HepG2 (cell line): Measurements from ENCODE around the gene CSK. TPM values are rescaled to one million over a fixed set of nuclear protein-coding genes. Genes with fewer than 3 reads are reported as not detected.

Experiments
- ATAC-seq: fragments of 200-7000 bp; cut with Tn5 transposase; 3 replicates; pipeline ENCODE4 v1.9.1; 2020; ENCODE audit warnings: mild to moderate bottlenecking, moderate library complexity
- BruUV-seq: library from RNA; stranded (reverse); fragments of 400-500 nt; replicated peaks from 2 replicates; lab custom pipeline; 2021; lab: Mats Ljungman, UMichigan
- CTCF ChIA-PET: fragments of 300-600 bp; formaldehyde crosslinking; extraction: SDS; loops from one replicate; lab custom pipeline; 2021; ENCODE audit warnings: low total read pairs, inconsistent platforms, low intra/inter-chr PET ratio; lab: Yijun Ruan, JAX
- POLR2A ChIA-PET: fragments of 350-600 bp; sonication (Branson Sonifier 250); formaldehyde crosslinking; loops from one replicate; lab custom pipeline; 2020; ENCODE audit warnings: antibody characterized with exemption, inconsistent platforms; lab: Yijun Ruan, JAX
- DNase-seq: peaks from one replicate; pipeline ENCODE4 v3.0.0-alpha.2; 2015; ENCODE audit warnings: low spot score
- FAIRE-seq: peaks from 3 replicates; lab custom pipeline; 2011; peaks lifted over from hg19 to GRCh38; lab: Jason Lieb, UNC
- H2AFZ ChIP-seq: one replicate; pipeline ENCODE4 v1.6.1; 2011; ENCODE audit warnings: low read length, inconsistent platforms
- H3K27ac ChIP-seq: fragments of 300-600 bp; 3 replicates; pipeline ENCODE4 v1.8.0; 2011; ENCODE audit warnings: mixed run types, mild to moderate bottlenecking, mixed read lengths, low read length, inconsistent platforms; ENCODE audit not compliant: insufficient read depth; ENCODE audit errors: extremely low read length
- H3K27me3 ChIP-seq, 2 experiments: fragments of 200-600 bp in 1 of 2; 2 replicates in 1 of 2; 3 replicates in 1 of 2; pipeline versions ENCODE4 v1.6.0 to v1.8.0; 2011; ENCODE audit warnings: low read length in 2 of 2, mild to moderate bottlenecking in 2 of 2, moderate library complexity in 2 of 2, inconsistent platforms in 1 of 2; ENCODE audit not compliant: insufficient read depth in 2 of 2, control insufficient read depth in 1 of 2
- H3K36me3 ChIP-seq, 2 experiments: fragments of 200-600 bp in 1 of 2; replicated peaks in 1 of 2; 2 replicates in 1 of 2; 3 replicates in 1 of 2; pipeline versions ENCODE4 v1.5.1 to v1.8.0; 2011; ENCODE audit warnings: low read length in 2 of 2, inconsistent platforms in 1 of 2; ENCODE audit not compliant: insufficient read depth in 2 of 2, control insufficient read depth in 1 of 2
- H3K4me1 ChIP-seq: 2 replicates; pipeline ENCODE4 v1.5.1; 2012; ENCODE audit warnings: low read length, inconsistent platforms; ENCODE audit not compliant: insufficient read depth
- H3K4me2 ChIP-seq: 2 replicates; pipeline ENCODE4 v1.6.0; 2011; ENCODE audit warnings: low read depth, low read length, inconsistent platforms
- H3K4me3 ChIP-seq, 3 experiments: fragments of 200-600 bp in 1 of 3; sonication (generic), shearing (Covaris generic) in 1 of 3; replicated peaks in 1 of 3; 2 replicates each; pipeline ENCODE4 v1.5.1; 2011 to 2016; ENCODE audit warnings: low read length in 3 of 3, inconsistent platforms in 2 of 3, low read depth in 2 of 3, mild to moderate bottlenecking in 2 of 3, control low read depth in 1 of 3, mixed read lengths in 1 of 3; ENCODE audit not compliant: insufficient read depth in 1 of 3
- H3K79me2 ChIP-seq: one replicate; pipeline ENCODE4 v1.6.1; 2011; ENCODE audit warnings: low read length, inconsistent platforms; ENCODE audit not compliant: insufficient read depth
- H3K9ac ChIP-seq: 2 replicates; pipeline ENCODE4 v1.6.0; 2011; ENCODE audit warnings: mild to moderate bottlenecking, low read depth, low read length, inconsistent platforms; ENCODE audit not compliant: insufficient read depth
- H3K9me3 ChIP-seq: 2 replicates; pipeline ENCODE4 v1.5.1; 2012; ENCODE audit warnings: mild to moderate bottlenecking, low read length
- H4K20me1 ChIP-seq: 2 replicates; pipeline ENCODE4 v1.6.0; 2011; ENCODE audit warnings: inconsistent platforms, mild to moderate bottlenecking, low read length, moderate library complexity; ENCODE audit not compliant: insufficient read depth
- BHLHE40 ChIP-seq: IDR thresholded peaks from 2 replicates; pipeline ENCODE4 v1.6.1; 2011; ENCODE audit warnings: low read length, improper control_type of control experiment
- CEBPG ChIP-seq: IDR thresholded peaks from 2 replicates; pipeline ENCODE4 v1.6.1; 2016
- CHD4 ChIP-seq: fragments of 200-600 bp; sonication (generic); IDR thresholded peaks from 2 replicates; pipeline ENCODE4 v1.7.0; 2017; ENCODE audit warnings: mild to moderate bottlenecking, low read length, borderline replicate concordance
- HINFP ChIP-seq: sonication (generic); formaldehyde crosslinking; IDR thresholded peaks from 2 replicates; pipeline ENCODE4 v1.4.0; 2020; ENCODE audit warnings: low read depth, mild to moderate bottlenecking, missing genetic modification reagents
- HNRNPK ChIP-seq: fragments of 200-400 bp; formaldehyde crosslinking; IDR thresholded peaks from 2 replicates; pipeline ENCODE4 v1.6.1; 2018; ENCODE audit warnings: low read length, low read depth, moderate library complexity, mild to moderate bottlenecking; ENCODE audit not compliant: poor library complexity, severe bottlenecking
- LBX2 ChIP-seq: sonication (generic); formaldehyde crosslinking; IDR thresholded peaks from 2 replicates; pipeline ENCODE4 v1.5.0; 2020; ENCODE audit warnings: missing genetic modification reagents, mild to moderate bottlenecking, borderline replicate concordance
- MXD4 ChIP-seq: IDR thresholded peaks from 2 replicates; pipeline ENCODE4 v1.6.1; 2016; ENCODE audit warnings: mild to moderate bottlenecking, missing biosample characterization, missing genetic modification reagents
- PRPF4 ChIP-seq: fragments of 200-400 bp; formaldehyde crosslinking; IDR thresholded peaks from 2 replicates; pipeline ENCODE4 v1.6.1; 2016; ENCODE audit warnings: low read length, low read depth; ENCODE audit not compliant: poor library complexity, severe bottlenecking
- SATB2 ChIP-seq: sonication (generic); formaldehyde crosslinking; IDR thresholded peaks from 2 replicates; pipeline ENCODE4 v1.5.0; 2020; ENCODE audit warnings: missing genetic modification reagents
- ZFP37 ChIP-seq: sonication (generic); formaldehyde crosslinking; IDR thresholded peaks from 2 replicates; pipeline ENCODE4 v1.4.0; 2020; ENCODE audit warnings: missing genetic modification reagents, borderline replicate concordance
- ZNF282 ChIP-seq: fragments of 450-650 bp; IDR thresholded peaks from 2 replicates; pipeline ENCODE4 v1.6.1; 2018; ENCODE audit not compliant: partially characterized antibody
- ZNF558 ChIP-seq: sonication (generic); formaldehyde crosslinking; IDR thresholded peaks from 2 replicates; pipeline ENCODE4 v1.9.0; 2022; ENCODE audit warnings: mild to moderate bottlenecking, missing genetic modification reagents, borderline replicate concordance
- ZNF703 ChIP-seq: sonication (generic); formaldehyde crosslinking; IDR thresholded peaks from 2 replicates; pipeline ENCODE4 v1.5.1; 2020; ENCODE audit warnings: missing genetic modification reagents, mild to moderate bottlenecking, moderate library complexity, borderline replicate concordance
- ZNF713 ChIP-seq: sonication (generic); formaldehyde crosslinking; IDR thresholded peaks from 2 replicates; pipeline ENCODE4 v1.4.0; 2020; ENCODE audit warnings: mild to moderate bottlenecking, missing genetic modification reagents
- ZNF724P ChIP-seq: sonication (generic); formaldehyde crosslinking; IDR thresholded peaks from 2 replicates; pipeline ENCODE4 v1.8.0; 2022; ENCODE audit warnings: missing genetic modification reagents, borderline replicate concordance
- ZNF850 ChIP-seq: sonication (generic); formaldehyde crosslinking; conservative IDR thresholded peaks from 2 replicates; pipeline ENCODE4 v1.9.0; 2021; ENCODE audit warnings: mild to moderate bottlenecking, missing genetic modification reagents
- WGBS: methylation state at CpG from one replicate; pipeline ENCODE4 v1.1.6; 2017; ENCODE audit warnings: low lambda C conversion rate; 5-methylcytosine and 5-hydroxymethylcytosine counted together
- in situ Hi-C: cut with HindIII; loops from 2 replicates; pipeline ENCODE4 v1.10.0; 2017; ENCODE audit warnings: low pct_unique_long_range_greater_than_20kb; ENCODE audit not compliant: extremely low pct_ligation_motif_present
- intact Hi-C: fragments of 100-400 bp; cut with micrococcal nuclease; formaldehyde crosslinking; loops from one replicate; pipeline ENCODE4 v1.10.0; 2022; ENCODE audit not compliant: unreplicated experiment
- polyA plus RNA-seq, 8 experiments: library from polyadenylated mRNA; depleted of rRNA in 3 of 8; stranded (reverse) in 7 of 8; unstranded in 1 of 8; fragments of >200 nt; fragmentation: Illumina TruSeq in 4 of 8; extraction: Trizol in 4 of 8; gene quantifications; 2 replicates each; pipeline versions ENCODE4 v1.2.1 to v1.2.3, GENCODE V29; 2011 to 2016; ENCODE audit warnings: low read depth in 4 of 8, missing spikeins in 1 of 8, mixed read lengths in 1 of 8; ENCODE audit not compliant: insufficient read depth in 1 of 8
- total RNA-seq, 5 experiments: library from RNA; depleted of rRNA; stranded (reverse); fragments of >200 nt; fragmentation: Illumina TruSeq; extraction: Trizol; gene quantifications; 2 replicates each; pipeline ENCODE4 v1.2.3, GENCODE V29; 2016; ENCODE audit warnings: low read depth in 1 of 5
- TF ChIP-seq, protein P1 (sequence below), 2 experiments: sonication (generic) in 1 of 2; formaldehyde crosslinking in 1 of 2; IDR thresholded peaks; 2 replicates each; pipeline versions ENCODE4 v1.4.0 to v1.6.1; 2016 to 2020; ENCODE audit warnings: borderline replicate concordance in 1 of 2, low read depth in 1 of 2, mild to moderate bottlenecking in 1 of 2, missing genetic modification reagents in 1 of 2

The CSK gene
- total and polyA plus RNA-seq, 2 of the 13 experiments (the other 11 are each of a cell fraction or from before 2014, with no cell fraction given) = 12.5 to 21.3 TPM

GRCh38 chr15:74837482-74838136, 55.7 kb downstream of the CSK start:
- Histone ChIP-seq H3K36me3 (peaks cover 2 to 3% of the 10 kb centered on the region in 2 experiments; a peak in 1 of 5 replicates), H3K4me3 (no peak overlapping the region), H3K4me1 (peaks cover 29% of the 10 kb centered on the region), H3K4me2 (no peak overlapping the region), H4K20me1 (no peaks in the 10 kb centered on the region), H3K9ac (no peak overlapping the region), H3K79me2 (no peaks in the 10 kb centered on the region), H2AFZ (no peak overlapping the region), H3K27ac (no peak overlapping the region), H3K27me3 (peaks cover 0 to under 1% of the 10 kb centered on the region in 2 experiments; a peak in 1 of 5 replicates), H3K9me3 (no peaks in the 10 kb centered on the region)
- in situ Hi-C loops (no loop called here), intact Hi-C loops (no loop called here)
- FAIRE-seq (no peak), ATAC-seq (no peak), DNase-seq (no peak)
- 92% methylated on average over 13 of the region's 15 CpGs for WGBS
- ChIA-PET POLR2A (no interaction called here), CTCF (interaction anchor here (1.2 kb wide), 1 partner anchor 113 kb away, joined by 4 read pairs; no protein-coding TSS in a partner anchor)
- BruUV-seq = no TSS peak
- no peak for TF ChIP-seq HINFP
- no peak for TF ChIP-seq ZNF558 (CRISPR knock-in tag)
- no peak for TF ChIP-seq ZFP37
- no peak for TF ChIP-seq ZNF282
- no peak for TF ChIP-seq ZNF703
- TF ChIP-seq ZNF850 = no peak
- TF ChIP-seq HNRNPK = no peak
- TF ChIP-seq, protein P1, sequence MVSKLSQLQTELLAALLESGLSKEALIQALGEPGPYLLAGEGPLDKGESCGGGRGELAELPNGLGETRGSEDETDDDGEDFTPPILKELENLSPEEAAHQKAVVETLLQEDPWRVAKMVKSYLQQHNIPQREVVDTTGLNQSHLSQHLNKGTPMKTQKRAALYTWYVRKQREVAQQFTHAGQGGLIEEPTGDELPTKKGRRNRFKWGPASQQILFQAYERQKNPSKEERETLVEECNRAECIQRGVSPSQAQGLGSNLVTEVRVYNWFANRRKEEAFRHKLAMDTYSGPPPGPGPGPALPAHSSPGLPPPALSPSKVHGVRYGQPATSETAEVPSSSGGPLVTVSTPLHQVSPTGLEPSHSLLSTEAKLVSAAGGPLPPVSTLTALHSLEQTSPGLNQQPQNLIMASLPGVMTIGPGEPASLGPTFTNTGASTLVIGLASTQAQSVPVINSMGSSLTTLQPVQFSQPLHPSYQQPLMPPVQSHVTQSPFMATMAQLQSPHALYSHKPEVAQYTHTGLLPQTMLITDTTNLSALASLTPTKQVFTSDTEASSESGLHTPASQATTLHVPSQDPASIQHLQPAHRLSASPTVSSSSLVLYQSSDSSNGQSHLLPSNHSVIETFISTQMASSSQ (IDR thresholded peaks at IDR 0.05; ENCODE audit: low read depth) = no peak
- TF ChIP-seq, protein P1 (CRISPR knock-in tag; IDR thresholded peaks at IDR 0.05; ENCODE audit: borderline replicate concordance) = no peak
- no peak for TF ChIP-seq ZNF713 (CRISPR knock-in tag)
- no peak for TF ChIP-seq LBX2
- TF ChIP-seq MXD4 = no peak
- TF ChIP-seq CEBPG (CRISPR knock-in tag) = no peak
- no peak for TF ChIP-seq PRPF4
- no peak for TF ChIP-seq CHD4
- no peak for TF ChIP-seq BHLHE40
- no peak for TF ChIP-seq ZNF724P (CRISPR knock-in tag)
- TF ChIP-seq SATB2 (CRISPR knock-in tag) = no peak
